Muscle layer of duodenum (tissue), 2 donors: ENCODE results near the gene C2orf72.

Experiments
- H3K27ac ChIP-seq: one replicate; pipeline ENCODE4 v1.7.0; 2013; ENCODE audit warnings: mild to moderate bottlenecking, low read length
- H3K27me3 ChIP-seq: one replicate; pipeline ENCODE4 v1.7.0; 2013; ENCODE audit warnings: low read depth, mild to moderate bottlenecking, control low read depth, low read length
- H3K36me3 ChIP-seq, 2 donors: one replicate each; pipeline ENCODE4 v1.7.0; 2013; ENCODE audit warnings: low read length in 2 of 2, control low read depth in 1 of 2, mild to moderate bottlenecking in 1 of 2; ENCODE audit not compliant: insufficient read depth in 2 of 2, control insufficient read depth in 1 of 2
- H3K4me1 ChIP-seq, 2 donors: one replicate each; pipeline ENCODE4 v1.7.0; 2013; ENCODE audit warnings: low read length in 2 of 2, mild to moderate bottlenecking in 2 of 2, control low read depth in 1 of 2, moderate library complexity in 1 of 2; ENCODE audit not compliant: insufficient read depth in 2 of 2, control insufficient read depth in 1 of 2
- H3K4me3 ChIP-seq, 2 donors: one replicate each; pipeline ENCODE4 v1.7.0; 2013; ENCODE audit warnings: low read length in 2 of 2, low read depth in 1 of 2, mild to moderate bottlenecking in 1 of 2
- H3K9me3 ChIP-seq, 2 donors: one replicate each; pipeline ENCODE4 v1.7.0; 2013; ENCODE audit warnings: low read length in 2 of 2, control low read depth in 1 of 2, mild to moderate bottlenecking in 1 of 2; ENCODE audit not compliant: control insufficient read depth in 1 of 2
- donor health status: healthy.

C2orf72 gene

DNA sequence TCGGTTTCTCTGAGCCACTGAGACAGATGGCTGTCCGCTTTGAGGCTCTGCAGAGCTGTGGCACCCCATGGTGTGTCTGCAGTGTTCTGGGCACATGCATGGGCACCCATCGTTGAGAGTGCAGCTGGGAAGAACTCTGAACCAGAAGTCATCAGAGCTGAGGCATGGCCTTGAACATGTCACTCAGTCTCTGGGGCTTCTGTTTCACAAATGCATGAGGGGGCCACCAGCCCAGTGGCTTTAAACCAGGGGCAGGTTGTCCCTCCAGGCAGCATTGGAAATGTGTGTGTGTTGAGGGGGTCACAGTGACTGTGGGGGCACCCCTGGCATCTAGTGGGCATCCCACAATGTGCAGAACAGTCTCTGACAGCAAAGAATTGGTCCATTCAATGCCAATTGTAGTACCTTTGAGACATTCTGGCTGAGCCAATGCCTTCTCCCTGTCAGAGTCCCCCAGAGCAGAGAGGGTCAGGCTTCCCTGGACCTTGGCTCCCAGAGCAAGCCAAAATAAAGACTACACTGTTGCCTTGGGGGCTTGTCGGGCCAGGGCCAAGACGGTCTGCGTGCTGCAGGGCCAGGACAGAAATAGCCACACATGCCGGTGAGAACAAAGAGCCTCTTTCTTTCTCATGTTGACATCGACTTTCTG is 10.1 kb downstream of the C2orf72 start:
- Histone ChIP-seq H3K4me3 (no peak overlapping the region), H3K4me1 (no peaks in the 10 kb centered on the region), H3K27ac (no peak overlapping the region)

DNA sequence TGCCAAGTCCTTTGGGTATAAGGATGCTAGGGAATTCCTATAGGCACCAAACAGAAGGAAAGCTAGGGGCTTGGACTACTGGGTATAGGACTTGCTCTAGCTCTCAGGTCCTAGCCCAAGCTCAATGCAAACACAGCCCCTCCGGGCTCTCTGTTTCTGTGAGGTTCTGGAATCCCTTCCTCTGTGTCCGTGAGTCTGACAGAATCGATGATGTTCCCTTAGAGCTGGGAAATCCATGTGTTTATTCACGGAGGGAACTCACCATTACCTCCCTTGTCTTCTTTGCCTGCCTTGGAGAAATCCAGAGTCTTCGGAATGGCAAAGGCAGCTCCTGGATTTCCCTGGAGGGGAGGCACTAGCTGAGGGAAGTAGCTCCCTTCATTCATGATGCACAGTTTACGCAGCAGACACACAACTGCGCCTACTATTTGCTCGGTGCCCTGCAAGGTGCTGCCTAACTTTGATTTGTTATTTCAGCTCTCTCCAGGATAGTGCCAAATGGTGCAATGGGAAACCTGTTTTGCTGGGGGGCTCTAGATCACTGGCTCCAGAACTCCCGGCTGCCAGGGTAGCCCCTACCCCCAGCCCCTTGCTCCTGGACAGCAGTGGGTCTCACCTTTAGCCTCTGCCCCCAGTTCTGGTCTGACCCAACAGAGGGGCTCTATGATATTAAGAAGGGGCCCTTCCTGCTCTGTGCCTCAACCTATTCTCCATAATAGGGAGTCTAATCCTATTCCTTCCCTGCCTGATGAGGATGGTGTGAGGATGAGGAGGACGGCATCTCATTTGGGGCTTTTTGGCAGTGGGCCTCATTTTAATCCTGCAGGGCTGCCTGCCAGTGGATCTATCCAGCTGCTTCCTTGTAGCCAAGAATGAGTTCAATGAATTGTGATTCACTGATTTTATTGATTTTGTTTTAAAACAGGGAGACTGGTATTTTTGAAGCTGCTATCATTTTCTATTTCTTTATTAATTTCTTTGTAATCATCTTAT is 10.9 kb downstream of the C2orf72 start:
- Histone ChIP-seq H3K27me3 (no peaks in the 10 kb centered on the region), H3K4me3 (no peak overlapping the region), H3K27ac (no peak overlapping the region), H3K9me3 (no peaks in the 10 kb centered on the region), H3K36me3 (no peaks in the 10 kb centered on the region), H3K4me1 (no peaks in the 10 kb centered on the region)

More for the DNA sequence above, 10.1 kb downstream of the C2orf72 start:
- H3K9me3 ChIP-seq: no peaks in the 10 kb centered on the region
- H3K36me3 ChIP-seq: no peaks in the 10 kb centered on the region
- no peaks in the 10 kb centered on the region for H3K27me3 ChIP-seq

DNA sequence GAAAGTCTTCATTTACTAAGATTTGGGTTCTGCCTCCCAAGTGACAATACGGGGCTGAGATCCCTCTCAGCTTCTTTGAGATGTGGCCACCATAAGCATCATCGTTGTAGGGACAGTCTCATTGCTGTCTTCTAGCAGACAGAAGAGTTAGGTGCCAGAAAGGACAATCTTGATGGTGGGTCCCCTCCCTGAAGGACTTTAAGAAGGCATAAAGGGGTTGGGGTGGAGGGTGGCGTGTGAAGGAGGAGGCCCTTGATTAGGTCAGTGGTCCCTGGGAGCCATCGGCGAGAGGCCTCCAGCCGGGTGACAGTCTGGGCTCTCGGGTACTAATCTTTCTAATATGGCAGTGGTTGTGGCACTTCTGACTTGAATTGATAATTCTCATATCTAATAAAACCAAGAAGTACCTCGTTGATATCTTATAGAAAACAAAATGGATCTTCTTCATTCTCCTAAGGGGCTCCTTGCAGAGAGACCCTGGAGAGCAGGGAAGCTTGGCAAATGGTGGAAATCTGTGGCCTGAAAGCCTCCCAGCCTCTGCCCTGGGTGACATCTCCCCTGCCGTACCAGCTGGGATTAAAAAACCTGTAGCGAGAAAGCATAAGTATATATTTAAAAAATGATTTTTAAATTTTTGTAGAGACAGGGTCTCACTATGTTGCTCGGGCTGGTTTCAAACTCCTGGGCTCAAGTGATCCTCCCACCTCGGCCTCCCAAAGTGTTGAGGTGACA is 12.1 kb downstream of the C2orf72 start:
- Histone ChIP-seq H3K4me1 (no peaks in the 10 kb centered on the region), H3K27ac (no peak overlapping the region), H3K36me3 (no peaks in the 10 kb centered on the region), H3K9me3 (no peaks in the 10 kb centered on the region), H3K4me3 (no peak overlapping the region), H3K27me3 (no peaks in the 10 kb centered on the region)

DNA sequence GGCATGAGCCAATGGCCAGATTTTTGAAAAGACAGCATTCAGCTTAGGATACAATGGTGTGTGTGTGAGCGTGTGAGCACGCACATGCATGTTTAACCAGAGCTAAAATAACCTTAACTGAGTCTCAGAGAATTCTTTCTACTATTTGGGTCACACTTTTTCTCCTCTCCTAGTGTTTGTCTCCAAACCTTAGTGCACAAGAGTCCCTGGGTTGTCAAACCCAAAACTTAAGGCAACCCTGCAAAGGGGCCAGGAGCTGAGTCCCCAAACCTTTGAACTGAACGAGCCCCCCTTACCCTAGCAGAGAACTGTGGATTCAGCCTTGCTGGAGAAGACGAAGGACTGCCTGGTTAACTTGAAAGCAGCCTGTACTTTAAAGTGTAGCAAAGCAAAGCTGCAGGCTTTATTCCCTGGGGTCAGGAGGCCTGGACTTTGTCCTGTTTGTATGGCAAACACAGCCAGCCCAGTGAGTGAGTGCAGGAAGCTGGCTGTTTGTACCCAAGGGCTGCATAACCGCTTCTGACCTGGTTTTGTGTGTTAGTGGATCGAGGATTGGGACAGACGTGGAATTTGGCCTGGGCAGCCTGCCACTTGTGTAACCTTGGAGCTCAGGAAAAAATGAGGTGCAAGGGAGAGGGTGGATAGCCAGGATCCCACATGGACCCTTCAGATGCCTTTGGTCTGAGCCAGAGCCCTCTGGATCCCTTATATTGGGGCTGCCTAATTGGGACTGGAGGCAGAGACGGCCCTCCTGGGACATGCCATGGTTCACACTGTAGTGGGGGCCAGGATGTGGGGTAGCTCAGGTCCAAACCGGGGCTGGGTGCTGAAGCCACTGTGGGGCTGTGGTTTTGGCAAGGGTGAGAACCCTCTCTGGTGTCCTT is 12.9 kb downstream of the C2orf72 start:
- H3K36me3 ChIP-seq: no peaks in the 10 kb centered on the region
- H3K4me3 ChIP-seq: no peak overlapping the region
- H3K4me1 ChIP-seq: no peaks in the 10 kb centered on the region
- H3K27me3 ChIP-seq: no peaks in the 10 kb centered on the region
- no peaks in the 10 kb centered on the region for H3K9me3 ChIP-seq
- no peak overlapping the region for H3K27ac ChIP-seq

DNA sequence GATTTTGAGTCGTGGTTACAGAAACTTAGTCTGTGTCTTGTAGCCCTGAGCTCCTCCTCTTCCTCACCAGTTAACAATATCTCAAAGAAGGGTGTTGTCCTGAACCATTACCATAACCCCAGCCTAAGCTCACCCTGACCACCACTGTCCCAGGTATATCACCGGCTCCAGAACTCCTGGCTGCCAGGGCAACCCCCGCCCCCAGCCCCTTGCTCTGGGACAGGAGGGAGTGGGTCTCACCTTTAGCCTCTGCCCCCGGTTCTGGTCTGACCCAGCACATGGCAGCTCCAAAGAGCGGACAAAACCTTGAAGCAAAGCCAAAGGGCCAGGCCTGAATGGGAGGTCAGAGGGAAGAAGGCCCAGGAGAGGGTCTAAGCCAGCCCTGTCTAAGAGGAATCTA is 13.8 kb downstream of the C2orf72 start:
- H3K9me3 ChIP-seq: no peaks in the 10 kb centered on the region
- H3K27me3 ChIP-seq: no peaks in the 10 kb centered on the region
- no peak overlapping the region for H3K4me3 ChIP-seq
- no peaks in the 10 kb centered on the region for H3K4me1 ChIP-seq
- no peak overlapping the region for H3K27ac ChIP-seq
- no peaks in the 10 kb centered on the region for H3K36me3 ChIP-seq

DNA sequence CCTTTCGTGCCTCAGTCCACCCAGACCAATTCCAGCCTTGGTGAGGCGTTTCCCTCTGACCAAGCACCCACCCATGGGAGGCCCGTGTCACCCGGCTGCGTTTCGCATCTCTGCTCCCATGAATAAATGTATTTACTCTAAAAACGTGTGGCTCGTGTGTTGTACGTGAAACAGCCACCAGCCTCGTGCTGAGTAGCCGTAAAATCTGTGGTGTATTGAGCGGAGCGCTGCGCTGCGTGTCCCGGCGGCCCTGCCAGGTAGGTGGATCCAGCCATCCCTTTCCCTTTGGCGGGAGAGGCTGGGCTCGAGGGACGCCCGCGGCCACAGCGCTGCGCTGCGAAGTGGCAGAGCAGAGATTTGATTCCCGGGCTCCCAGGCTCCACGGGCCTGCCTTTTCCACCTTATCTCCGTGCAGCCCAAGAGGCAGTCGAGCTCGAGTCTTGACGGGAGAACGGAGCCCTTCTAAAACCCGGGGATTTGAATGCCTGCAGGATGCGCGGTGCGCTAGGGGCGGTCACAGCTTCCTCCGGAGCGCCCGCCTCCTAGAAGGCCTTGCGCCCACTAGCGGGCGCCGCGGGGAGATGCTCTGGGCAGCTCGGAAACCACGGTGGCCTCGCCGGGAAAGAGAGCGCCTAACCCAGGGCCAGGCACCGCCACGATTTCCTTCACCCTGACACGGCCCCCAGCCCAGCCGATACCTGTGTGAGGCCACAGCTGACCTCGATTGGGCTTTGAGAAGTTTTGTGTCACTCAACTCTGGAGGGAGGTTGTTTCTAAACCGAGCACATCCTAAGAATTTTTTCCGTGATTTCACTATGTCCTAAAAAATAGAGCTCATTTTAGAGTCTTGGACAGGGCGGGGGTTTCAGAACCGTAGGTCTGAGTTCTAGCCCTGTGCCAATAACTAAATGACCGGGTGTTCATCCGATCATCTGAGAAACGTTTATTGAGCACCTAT is 15.4 kb downstream of the C2orf72 start:
- Histone ChIP-seq H3K4me3 (peak overlapping the region; percentile 67 to 79), H3K4me1 (peaks cover 3 to 7% of the 10 kb centered on the region in 2 donors), H3K36me3 (peaks cover 0 to 7% of the 10 kb centered on the region in 2 donors), H3K27me3 (no peaks in the 10 kb centered on the region), H3K9me3 (no peaks in the 10 kb centered on the region), H3K27ac (no peak overlapping the region)

DNA sequence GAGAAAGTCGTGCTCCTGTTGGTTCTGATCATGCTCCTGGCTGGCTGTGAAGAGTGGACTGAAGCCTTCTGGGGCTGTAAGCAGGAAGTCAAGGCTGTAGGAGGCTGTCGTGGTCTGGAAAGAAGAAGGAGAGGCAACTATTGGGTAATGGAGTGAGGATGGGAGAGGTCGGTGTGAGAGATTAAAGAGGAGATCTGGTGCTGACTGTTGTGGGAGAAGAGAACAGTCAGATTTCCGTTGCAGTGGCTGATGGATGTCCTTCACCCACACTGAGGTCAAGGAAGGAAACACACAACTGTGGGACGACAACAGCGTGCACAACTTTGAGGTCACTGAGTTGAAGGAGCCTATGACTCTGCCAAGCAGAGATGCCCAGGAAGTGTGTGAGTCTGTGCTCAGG is 16.5 kb downstream of the C2orf72 start:
- no peak overlapping the region for H3K27ac ChIP-seq
- H3K9me3 ChIP-seq: no peaks in the 10 kb centered on the region
- H3K36me3 ChIP-seq: peaks cover 0 to 7% of the 10 kb centered on the region in 2 donors
- peaks cover 14 to 18% of the 10 kb centered on the region in 2 donors for H3K4me1 ChIP-seq
- no peaks in the 10 kb centered on the region for H3K27me3 ChIP-seq
- no peak overlapping the region for H3K4me3 ChIP-seq

DNA sequence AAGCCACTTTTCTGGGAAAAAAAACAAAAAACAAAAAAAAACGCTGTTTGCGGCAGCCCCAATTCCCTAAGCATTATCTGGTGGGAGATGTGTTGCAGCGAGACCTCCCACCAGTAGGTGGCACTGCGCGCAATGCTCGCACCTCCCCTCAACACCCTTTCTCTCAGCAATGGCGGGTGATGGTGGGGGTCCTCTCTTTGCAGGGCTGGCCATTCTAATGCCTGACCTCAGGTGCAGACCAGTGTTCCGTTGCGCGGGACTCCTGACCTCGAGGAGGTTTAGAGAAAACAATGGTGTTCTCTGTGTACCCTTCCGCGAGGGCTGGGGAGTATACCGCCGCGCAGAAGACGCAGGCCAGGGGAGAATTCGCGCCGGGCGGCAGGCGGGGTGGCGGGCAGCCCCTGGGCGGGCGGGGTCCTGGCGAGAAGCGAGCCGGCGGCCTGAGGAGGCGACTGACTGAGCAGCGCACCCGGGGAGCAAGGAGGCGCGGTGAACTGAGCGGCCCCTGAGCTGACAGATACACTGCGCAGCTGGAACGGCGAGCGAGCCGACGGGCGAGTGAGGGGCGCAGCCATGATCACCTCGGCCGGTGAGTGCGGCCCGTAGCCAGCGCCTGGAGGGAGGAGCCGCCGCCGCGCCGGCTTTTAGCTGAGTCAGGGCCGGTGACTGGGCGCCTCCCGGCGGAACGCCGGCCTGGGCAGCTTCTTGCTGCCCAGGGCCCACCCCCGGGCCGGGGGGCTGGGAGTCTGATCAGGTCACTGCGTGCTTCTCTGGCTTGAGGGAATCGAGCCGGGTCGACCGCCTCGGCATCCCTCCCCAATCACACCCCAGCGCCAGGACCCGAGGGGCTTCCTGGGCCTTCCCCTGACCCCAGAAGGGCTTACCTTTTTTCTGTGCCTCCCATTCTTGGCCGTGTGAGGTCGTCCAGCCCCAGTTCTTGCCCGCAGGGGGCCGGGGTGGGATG is 19.4 kb downstream of the C2orf72 start, which contains the start of gene PSMD1:
PSMD1 (plus strand) TSS at position 415 of the 964 bp plus-strand sequence; CDS start at position 574, 159 bp downstream.
- Histone ChIP-seq H3K27ac (peak within 1 kb of the TSS; percentile 80), H3K36me3 (peaks cover 0 to 14% of the 10 kb centered on the region in 2 donors), H3K27me3 (no peaks in the 10 kb centered on the region), H3K4me1 (peaks cover 15 to 30% of the 10 kb centered on the region in 2 donors), H3K4me3 (peak within 1 kb of the TSS; percentile 87 to 98), H3K9me3 (no peaks in the 10 kb centered on the region)

DNA sequence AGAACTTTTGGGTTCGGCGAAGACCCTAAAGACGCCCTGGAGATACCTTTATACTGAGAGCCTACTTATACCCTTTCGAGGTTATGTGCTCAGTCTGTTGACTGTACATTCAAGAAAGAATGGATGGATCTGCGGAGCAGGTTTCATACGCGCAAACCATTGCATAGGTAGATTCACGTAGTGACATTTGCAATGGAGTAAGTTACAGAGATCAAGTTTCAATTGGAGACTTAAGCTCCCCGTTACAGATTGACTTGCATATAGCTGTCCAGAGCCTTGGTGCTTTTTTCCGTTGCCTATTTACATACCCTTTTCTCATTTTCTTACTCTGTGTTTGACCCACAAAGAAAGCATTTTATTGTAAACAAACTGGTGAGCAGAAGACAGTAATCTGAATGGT is 20.3 kb downstream of the C2orf72 start:
- Histone ChIP-seq H3K27me3 (no peaks in the 10 kb centered on the region), H3K27ac (peak overlapping the region; percentile 80), H3K4me1 (peaks cover 15 to 30% of the 10 kb centered on the region in 2 donors), H3K4me3 (peak overlapping the region; percentile 87 to 98), H3K36me3 (peaks cover 4 to 20% of the 10 kb centered on the region in 2 donors), H3K9me3 (no peaks in the 10 kb centered on the region)
